ENCODE data around the gene TRIB2. TPM values are rescaled to one million over a fixed set of nuclear protein-coding genes. Genes with fewer than 3 reads are reported as not detected.

The TRIB2 gene
- total RNA-seq, 1 experiment from 2014 or later = 6.2 TPM

- peaks cover 3% of the 10 kb centered on the region for H3K27me3 Mint-ChIP-seq (ENCODE audit: unreplicated experiment)
- no peak overlapping the region for H3K4me3 Mint-ChIP-seq (ENCODE audit: low read depth, unreplicated experiment)
- intact Hi-C loops (cut with micrococcal nuclease; ENCODE audit: unreplicated experiment) = no loop called here
- CTCF ChIA-PET = no interaction called here
- BruUV-seq (replicated peaks) = no TSS peak
- H3K36me3 Mint-ChIP-seq (ENCODE audit: insufficient read depth, unreplicated experiment) = no peaks in the 10 kb centered on the region
- H3K27ac Mint-ChIP-seq (ENCODE audit: unreplicated experiment) = no peak overlapping the region
- TF ChIP-seq CTCF (IDR thresholded peaks at IDR 0.05; ENCODE audit: unreplicated experiment) = no peak
- DNase-seq = no peak
- no peaks in the 10 kb centered on the region for H3K9me3 Mint-ChIP-seq (ENCODE audit: low read depth, unreplicated experiment)
- no peaks in the 10 kb centered on the region for H3K4me1 Mint-ChIP-seq (ENCODE audit: low read depth, unreplicated experiment)
These were observed 7.2 kb downstream of the TRIB2 start for GRCh38 chr2:12723736-12724463.

- no peak for DNase-seq
- H3K27ac Mint-ChIP-seq (ENCODE audit: unreplicated experiment) = no peak overlapping the region
- CTCF ChIA-PET = no interaction called here
- no peaks in the 10 kb centered on the region for H3K9me3 Mint-ChIP-seq (ENCODE audit: low read depth, unreplicated experiment)
- no peaks in the 10 kb centered on the region for H3K36me3 Mint-ChIP-seq (ENCODE audit: insufficient read depth, unreplicated experiment)
- H3K4me1 Mint-ChIP-seq (ENCODE audit: low read depth, unreplicated experiment) = no peaks in the 10 kb centered on the region
- BruUV-seq (replicated peaks) = no TSS peak
- intact Hi-C loops (cut with micrococcal nuclease; ENCODE audit: unreplicated experiment) = no loop called here
- no peak for TF ChIP-seq CTCF (IDR thresholded peaks at IDR 0.05; ENCODE audit: unreplicated experiment)
- no peak overlapping the region for H3K4me3 Mint-ChIP-seq (ENCODE audit: low read depth, unreplicated experiment)
- no peaks in the 10 kb centered on the region for H3K27me3 Mint-ChIP-seq (ENCODE audit: unreplicated experiment)
These were observed 8.8 kb downstream of the TRIB2 start for GRCh38 chr2:12725233-12726187.

GRCh38 chr2:12726271-12726670, 9.5 kb downstream of the TRIB2 start:
- H3K4me3 Mint-ChIP-seq (ENCODE audit: low read depth, unreplicated experiment) = no peak overlapping the region
- no peaks in the 10 kb centered on the region for H3K27me3 Mint-ChIP-seq (ENCODE audit: unreplicated experiment)
- no peaks in the 10 kb centered on the region for H3K9me3 Mint-ChIP-seq (ENCODE audit: low read depth, unreplicated experiment)
- H3K27ac Mint-ChIP-seq (ENCODE audit: unreplicated experiment) = no peak overlapping the region
- H3K36me3 Mint-ChIP-seq (ENCODE audit: insufficient read depth, unreplicated experiment) = no peaks in the 10 kb centered on the region
- intact Hi-C loops (cut with micrococcal nuclease; ENCODE audit: unreplicated experiment) = no loop called here
- no peaks in the 10 kb centered on the region for H3K4me1 Mint-ChIP-seq (ENCODE audit: low read depth, unreplicated experiment)
- TF ChIP-seq CTCF (IDR thresholded peaks at IDR 0.05; ENCODE audit: unreplicated experiment) = no peak
- CTCF ChIA-PET = no interaction called here
- no TSS peak for BruUV-seq (replicated peaks)
- DNase-seq = no peak

GRCh38 chr2:12727065-12727464, 10.3 kb downstream of the TRIB2 start:
- no TSS peak for BruUV-seq (replicated peaks)
- Mint-ChIP-seq H3K4me3 (ENCODE audit: low read depth, unreplicated experiment) (no peak overlapping the region), H3K4me1 (ENCODE audit: low read depth, unreplicated experiment) (no peaks in the 10 kb centered on the region), H3K27me3 (ENCODE audit: unreplicated experiment) (no peaks in the 10 kb centered on the region), H3K27ac (ENCODE audit: unreplicated experiment) (no peak overlapping the region), H3K9me3 (ENCODE audit: low read depth, unreplicated experiment) (no peaks in the 10 kb centered on the region), H3K36me3 (ENCODE audit: insufficient read depth, unreplicated experiment) (no peaks in the 10 kb centered on the region)
- DNase-seq = no peak
- CTCF ChIA-PET = interaction anchor here (0.9 kb wide), 1 partner anchor 11 kb away, joined by 3 read pairs; the partner anchor contains the start of gene TRIB2
- no peak for TF ChIP-seq CTCF (IDR thresholded peaks at IDR 0.05; ENCODE audit: unreplicated experiment)
- intact Hi-C loops (cut with micrococcal nuclease; ENCODE audit: unreplicated experiment) = no loop called here
